Measurements from ENCODE around the gene TREH.
"Not testable (repeated sequence)": the region's sequence is repeated elsewhere in the genome, so short reads cannot be mapped to it uniquely, and the experiment has no call there.

The TREH gene

GRCh38 chr11:118627566-118627965 is 51.9 kb downstream of the TREH start:
- no peak for DNase-seq

DNA sequence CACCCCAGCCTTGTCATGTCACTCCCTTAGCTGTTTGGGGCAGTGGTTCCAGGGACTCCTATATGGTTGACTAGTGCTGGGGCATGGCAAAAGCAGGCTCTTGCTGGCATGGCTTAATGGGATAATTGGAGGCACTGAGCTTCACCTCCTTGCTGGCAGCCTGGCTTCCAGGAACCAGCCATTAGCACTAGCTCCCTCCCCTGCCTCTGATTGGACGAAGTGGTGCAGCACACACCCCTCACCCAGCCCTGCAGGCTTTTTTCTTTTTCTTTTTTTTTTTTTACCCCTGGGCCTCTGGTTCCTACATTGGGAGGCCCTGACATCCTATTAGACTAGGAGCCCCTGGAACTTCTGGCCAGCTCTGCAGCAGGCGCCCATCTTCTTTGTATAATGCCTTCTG is 53.5 kb downstream of the TREH start:
- no peak for DNase-seq

DNA sequence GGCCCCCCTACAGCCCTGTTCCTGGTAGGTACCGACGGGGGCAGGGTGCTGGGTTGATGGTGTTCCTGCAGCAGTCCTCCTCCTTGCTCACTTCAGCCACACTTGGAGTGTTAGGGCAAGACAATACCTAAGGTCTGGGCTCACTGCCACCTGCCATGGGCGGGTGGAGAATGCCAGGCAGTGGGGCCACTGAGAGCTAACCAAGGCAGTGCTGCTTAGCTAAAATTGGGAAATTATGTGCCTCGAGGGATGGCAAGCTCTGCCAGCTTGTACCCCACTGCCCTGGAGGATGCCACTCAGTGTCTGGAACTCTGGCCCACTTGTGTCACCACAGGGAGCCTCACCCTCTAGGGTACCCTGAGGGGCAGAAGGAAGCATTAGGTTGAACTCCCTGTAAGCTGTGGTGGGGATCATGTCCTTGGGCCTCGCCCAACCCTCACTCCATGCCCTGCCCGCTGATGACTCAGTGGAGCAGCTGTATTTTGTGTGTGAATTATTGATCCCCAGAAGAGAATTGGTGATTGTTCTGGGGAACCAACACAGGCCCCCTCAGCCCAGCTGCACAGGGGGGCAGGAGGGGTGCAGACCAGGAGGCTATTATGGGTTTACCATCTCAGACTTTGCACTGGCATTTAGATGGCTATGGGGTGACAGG is 54.3 kb downstream of the TREH start:
- no peak for DNase-seq

- no peak for DNase-seq
Observed at GRCh38 chr11:118623269-118623655, 56.2 kb downstream of the TREH start.

- no peak for DNase-seq
Observed at GRCh38 chr11:118622376-118623268, 56.8 kb downstream of the TREH start.

DNA sequence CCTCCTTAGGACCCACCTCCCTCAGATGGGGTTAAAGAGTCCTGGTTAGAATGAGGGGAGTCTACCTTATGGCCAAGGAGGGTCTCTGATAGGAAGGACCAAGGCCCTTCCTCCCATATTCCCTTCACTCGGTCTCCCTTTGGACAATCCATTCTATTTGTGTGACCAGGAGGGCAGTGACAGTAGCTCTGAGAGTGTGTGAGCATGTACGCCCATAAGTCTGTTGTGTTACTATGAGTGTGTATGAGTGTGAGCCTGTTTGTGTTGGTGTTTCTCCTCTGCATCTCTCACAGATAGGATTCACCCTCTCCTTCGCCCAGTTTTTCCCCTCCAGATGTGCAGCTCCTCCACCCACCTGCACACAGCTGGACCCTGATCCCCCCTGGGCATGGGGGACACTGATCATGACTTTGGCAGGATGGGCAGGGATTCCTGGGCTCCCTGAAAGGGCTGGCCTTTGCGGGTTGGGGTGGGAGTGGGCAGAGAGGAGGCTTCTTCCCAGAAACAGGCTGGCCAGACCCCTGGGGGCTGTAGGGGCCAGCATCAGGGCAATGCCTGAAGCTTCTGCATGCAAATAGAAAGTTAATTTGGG is 57.6 kb downstream of the TREH start:
- DNase-seq, result no peak

- DNase-seq, result no peak
Observed at GRCh38 chr11:118621071-118621783, 58.2 kb downstream of the TREH start.

GRCh38 chr11:118620529-118621070 is 58.9 kb downstream of the TREH start:
- no peak for DNase-seq

- DNase-seq, result no peak
Observed at GRCh38 chr11:118619444-118620197, 59.8 kb downstream of the TREH start.

GRCh38 chr11:118618991-118619375 is 60.5 kb downstream of the TREH start:
- no peak for DNase-seq

DNA sequence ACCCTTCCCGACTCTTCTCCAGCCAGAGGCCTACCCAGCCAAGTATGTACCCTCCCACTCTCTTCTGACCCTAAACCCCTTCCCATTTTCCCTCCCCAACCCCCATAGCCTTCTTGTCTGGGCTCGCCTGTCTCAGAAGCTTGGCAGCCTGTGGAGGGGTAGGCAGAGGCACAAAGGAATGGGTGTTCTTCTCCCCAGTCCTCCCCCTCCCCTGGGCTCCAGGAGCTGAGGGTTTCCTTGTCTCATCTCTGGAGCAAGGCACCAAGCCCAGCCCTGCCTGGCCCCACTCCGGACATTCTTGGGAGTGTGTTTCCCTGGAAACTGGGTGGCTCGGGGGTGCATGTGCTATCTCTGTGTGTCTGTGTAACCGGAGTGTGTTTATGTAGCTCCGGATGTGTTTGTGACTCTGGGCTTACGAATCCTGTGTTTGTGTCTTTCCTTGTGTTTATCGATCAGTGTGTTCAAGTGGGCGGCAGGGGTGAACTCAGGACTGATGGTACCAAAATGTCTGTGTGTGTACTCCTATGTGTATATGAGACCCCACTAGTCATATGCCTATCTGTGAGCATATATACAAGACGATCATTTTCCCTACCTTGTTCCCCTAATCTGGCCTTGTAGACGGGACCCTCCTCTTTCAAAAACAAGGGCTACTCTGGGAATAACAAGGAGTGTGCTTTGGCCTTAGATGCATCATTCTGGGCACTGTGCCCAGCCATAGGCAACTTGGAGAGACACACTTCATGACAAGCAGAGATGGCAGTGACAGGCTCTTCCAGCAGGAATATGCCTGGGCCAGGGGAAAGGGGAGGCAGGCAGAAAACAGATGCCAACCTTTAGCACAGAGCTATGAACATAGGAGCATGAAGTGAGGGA is 61.1 kb downstream of the TREH start:
- no peak for DNase-seq

DNA sequence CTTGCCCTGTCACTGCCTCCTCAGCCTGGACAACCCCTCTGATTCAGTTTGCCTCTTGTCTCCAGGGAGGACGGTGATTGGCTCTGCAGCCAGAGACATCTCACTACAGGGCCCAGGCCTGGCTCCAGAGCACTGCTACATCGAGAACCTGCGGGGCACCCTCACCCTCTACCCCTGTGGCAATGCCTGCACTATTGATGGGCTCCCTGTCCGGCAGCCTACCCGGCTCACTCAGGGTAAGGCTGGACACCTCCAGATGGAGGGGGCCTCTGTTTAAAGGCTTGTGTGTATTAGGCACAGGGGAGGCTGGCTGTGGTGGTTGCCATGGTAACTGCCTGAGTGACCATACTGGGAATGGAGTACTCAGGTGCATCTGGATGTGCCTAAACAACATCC is 63.5 kb downstream of the TREH start:
- DNase-seq, result no peak

- DNase-seq, result no peak
Observed at GRCh38 chr11:118615282-118615975, 64.0 kb downstream of the TREH start.

DNA sequence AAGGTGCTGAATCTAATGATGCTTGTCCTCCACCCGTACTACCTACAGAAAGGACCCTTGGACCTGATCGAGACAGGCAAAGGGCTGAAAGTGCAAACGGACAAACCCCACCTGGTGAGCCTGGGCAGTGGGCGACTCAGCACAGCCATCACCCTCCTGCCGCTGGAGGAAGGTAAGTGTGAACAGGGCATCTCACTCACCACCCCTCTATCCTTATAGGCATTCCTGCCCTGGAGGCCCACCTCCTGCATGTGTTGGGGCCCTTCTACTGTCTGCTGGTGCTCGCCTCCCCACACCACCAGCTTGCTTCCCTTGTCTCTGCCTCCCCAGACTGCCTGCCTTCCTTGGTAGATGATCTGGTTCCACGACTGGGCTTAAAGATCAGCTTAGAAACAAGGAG is 64.9 kb downstream of the TREH start:
- no peak for DNase-seq

DNA sequence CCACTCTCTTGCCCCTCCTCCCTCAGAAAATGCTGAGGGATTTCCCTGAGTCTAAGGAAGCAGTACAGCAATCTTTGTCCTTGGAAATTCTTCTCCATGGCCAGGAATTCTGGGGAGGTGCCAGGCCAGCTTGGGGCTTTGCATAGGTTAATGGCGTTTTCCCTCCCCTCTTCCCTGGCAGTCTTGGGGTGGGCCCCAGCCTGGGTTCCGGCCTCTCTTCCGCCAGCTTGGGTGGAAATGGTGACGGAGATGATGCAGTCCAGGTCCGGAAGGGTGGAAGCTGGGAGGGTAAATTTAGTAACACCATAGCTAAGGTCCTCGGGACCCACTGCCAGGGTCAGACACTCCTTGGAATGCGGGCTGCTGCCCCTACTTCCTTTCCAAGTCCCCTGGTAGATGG is 67.1 kb downstream of the TREH start:
- no peak for DNase-seq

GRCh38 chr11:118611433-118611795 is 68.0 kb downstream of the TREH start:
- not testable (repeated sequence) for DNase-seq

DNA sequence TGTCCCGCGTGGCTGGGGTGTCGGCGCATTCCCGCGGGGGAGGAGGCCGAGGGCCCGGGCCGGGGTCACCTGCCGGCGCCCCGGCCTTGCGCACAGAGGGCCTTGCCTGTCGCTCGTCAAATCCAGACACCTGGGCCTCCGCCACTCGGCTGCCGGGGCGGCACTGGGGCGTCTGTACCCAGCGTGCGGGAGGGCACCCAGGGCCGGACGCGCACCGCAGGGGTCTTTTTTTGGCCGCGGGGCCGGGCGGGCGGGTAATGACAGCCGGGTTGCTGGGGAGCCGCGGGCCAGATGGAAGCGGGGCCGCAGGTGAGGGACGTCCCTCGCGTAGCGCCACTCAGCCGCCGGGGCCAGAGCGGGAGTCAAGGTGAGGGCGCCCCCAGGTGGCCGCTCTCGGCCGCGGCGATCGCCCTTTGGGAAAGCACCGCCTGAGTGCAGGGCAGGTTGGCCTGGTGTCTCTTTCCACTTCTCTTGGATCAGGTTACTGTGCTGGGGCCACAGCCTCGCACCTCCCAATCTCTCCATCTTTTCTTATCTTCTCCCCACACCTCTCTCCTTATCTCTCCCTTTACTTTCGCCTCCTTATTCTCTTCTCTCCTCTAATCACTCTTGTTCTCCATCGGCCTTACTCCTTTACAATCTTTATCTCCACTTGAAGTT is 68.5 kb downstream of the TREH start:
- peak; percentile 79 for DNase-seq

GRCh38 chr11:118610225-118610772 is 69.2 kb downstream of the TREH start:
- no peak for DNase-seq

DNA sequence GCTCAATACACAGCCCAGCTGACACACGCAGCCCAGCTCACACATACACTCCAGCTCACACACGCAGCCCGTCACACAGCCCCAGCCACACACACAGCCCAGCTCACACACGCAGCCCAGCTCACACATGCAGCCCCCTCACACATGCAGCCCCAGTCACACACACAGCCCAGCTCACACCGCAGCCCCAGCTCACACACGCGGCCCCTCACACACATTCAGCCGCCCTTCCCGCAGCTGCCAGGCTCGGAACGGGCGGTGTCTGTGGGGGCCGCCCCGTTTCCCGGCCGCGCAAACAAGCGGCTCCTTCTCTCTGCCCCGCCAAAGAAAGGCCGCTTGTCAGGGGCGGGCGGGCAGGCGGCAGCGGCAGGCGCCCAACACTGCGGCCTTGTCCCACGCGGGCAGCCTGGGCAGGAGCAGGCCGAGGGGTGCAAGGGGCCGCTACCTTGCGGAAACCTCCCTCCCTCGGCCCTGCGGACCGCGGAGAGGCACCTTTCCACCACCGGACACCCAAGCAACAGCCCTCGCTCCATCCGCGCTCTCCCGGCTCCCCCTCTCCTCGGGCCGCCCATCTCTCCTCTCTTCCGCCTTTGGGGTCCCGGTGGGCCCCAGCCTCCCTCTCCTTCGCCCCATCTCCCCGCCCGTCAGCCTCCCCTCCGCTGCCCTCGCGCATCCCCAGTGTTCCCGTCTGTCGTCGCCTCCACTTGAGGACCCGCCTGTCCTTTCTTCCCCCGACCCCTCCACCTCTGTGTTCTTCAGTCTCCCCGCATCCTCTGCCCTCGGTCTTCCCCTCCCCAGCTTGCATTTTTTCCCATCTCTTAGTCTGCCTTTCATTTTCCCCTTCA is 69.8 kb downstream of the TREH start:
- DNase-seq, result peak; percentile 16

Measured in activated CD4-positive, alpha-beta T cell treated with anti-CD3 and anti-CD28 coated beads for 1 hour (primary cell).